ENCODE data around the gene BRD3.
A peak's percentile ranks its signal among the peaks of the same experiment; 100 is the strongest.
"Not testable (repeated sequence)": the region's sequence is repeated elsewhere in the genome, so short reads cannot be mapped to it uniquely, and the experiment has no call there.

BRD3 gene

DNA sequence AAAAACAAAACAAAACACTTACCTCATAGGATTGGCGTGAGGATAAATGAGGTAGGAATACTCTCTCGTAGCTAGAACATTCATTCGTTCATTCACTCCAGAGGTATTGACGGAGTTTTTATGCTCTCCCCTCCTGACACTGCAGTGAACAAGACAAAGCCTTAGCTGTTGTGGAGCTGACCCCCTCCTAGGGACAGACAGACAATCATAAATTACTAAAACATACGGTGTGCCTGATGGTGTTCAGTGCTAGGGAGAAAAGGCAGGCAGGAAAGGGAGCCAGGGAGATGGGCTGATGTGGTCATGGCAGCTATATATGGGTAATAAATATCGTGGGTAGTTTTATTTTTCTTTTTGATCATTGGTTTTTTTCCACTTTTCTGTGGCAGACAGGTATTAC lies 5.7 kb upstream of the BRD3 start:
- no peak for DNase-seq (ENCODE audit: low read depth)
- TF ChIP-seq, protein P1, sequence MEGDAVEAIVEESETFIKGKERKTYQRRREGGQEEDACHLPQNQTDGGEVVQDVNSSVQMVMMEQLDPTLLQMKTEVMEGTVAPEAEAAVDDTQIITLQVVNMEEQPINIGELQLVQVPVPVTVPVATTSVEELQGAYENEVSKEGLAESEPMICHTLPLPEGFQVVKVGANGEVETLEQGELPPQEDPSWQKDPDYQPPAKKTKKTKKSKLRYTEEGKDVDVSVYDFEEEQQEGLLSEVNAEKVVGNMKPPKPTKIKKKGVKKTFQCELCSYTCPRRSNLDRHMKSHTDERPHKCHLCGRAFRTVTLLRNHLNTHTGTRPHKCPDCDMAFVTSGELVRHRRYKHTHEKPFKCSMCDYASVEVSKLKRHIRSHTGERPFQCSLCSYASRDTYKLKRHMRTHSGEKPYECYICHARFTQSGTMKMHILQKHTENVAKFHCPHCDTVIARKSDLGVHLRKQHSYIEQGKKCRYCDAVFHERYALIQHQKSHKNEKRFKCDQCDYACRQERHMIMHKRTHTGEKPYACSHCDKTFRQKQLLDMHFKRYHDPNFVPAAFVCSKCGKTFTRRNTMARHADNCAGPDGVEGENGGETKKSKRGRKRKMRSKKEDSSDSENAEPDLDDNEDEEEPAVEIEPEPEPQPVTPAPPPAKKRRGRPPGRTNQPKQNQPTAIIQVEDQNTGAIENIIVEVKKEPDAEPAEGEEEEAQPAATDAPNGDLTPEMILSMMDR (IDR thresholded peaks at IDR 0.05; ENCODE audit: low read length, missing control alignments), result no peak
- no peak overlapping the region for H3K4me3 ChIP-seq (replicated peaks; ENCODE audit: low read depth, low read length)

DNA sequence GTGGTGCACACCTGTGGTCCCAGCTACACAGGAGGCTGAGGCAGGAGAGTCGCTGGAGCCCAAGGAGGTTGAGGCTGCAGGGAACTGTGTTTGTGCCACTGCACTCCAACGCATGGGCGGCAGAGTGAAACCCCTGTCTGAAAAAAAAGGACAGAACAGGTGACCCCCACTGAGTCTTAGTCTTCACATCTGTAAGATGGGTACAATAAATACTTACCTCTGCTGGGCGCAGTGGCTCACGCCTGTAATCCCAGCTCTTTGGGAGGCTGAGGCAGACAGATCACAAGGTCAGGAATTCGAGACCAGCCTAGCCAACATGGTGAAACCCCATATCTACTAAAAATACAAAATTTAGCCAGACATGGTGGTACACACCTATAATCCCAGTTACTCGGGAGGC lies 4.9 kb upstream of the BRD3 start:
- not testable (repeated sequence) for DNase-seq (ENCODE audit: low read depth); H3K4me3 ChIP-seq (replicated peaks; ENCODE audit: low read depth, low read length)

DNA sequence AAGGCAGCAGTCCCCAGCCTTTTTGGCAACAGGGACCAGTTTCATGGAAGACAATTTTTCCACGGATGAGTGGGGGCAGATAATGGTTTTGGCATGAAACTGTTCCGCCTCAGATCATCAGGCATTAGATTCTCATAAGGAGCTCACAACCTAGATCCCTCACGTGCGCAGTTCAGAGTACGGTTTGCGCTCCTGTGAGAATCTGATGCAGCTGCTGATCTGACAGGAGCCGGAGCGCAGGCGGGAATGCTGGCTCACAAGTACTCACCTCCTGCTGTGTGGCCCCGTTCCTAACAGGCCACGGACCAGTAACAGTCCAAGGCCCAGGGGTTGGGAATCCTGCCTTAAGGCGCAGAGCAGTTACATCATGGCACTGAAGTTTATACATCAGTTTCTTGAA lies 3.3 kb upstream of the BRD3 start:
- H3K4me3 ChIP-seq (replicated peaks; ENCODE audit: low read depth, low read length), result no peak overlapping the region
- no peak for DNase-seq (ENCODE audit: low read depth)
- TF ChIP-seq, protein P1 (IDR thresholded peaks at IDR 0.05; ENCODE audit: low read length, missing control alignments), result no peak

DNA sequence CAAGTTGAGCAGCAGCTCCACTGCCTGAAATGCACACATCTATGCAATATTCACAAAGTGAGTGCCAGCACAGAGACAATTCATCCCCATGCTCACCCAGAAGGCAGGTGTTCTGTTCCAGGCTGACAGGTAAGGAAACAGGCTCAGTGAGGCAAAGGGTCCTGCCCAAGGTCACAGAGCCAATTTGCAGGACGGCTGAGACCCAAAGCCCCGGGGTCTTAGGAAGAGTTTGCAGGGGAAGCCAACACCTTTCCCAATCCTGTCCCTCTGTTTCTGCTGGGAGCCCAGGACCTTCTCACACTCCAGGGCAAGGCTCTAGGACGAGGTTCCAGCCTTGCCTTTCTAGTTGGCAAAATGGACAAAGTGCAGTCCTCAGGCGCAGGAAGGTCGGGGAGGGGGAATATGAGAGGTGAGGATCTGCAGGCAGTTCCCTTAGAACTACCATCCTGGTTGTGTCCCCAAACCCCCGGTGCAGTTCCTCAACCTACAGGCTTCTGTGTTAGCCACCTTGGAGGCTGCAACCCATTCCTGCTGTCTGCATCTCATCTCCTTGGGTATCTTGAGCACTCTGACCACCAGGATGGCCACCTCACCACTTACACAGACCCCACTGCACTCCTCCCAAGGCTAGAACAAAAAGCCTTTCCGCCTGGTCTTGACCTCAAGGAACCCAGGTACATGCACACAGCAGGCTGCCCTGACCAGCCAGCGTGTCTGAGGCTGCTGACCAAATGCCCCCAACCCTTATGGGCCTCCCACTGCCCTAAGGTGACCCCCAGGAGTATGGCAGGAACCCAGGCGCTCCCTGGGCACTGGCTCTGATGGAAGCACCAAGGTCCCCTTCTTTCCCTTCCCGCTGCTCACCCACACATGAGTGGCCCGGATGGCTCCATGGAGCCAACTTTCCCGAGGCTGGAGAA lies 1.9 kb upstream of the BRD3 start:
- no peak overlapping the region for H3K4me3 ChIP-seq (replicated peaks; ENCODE audit: low read depth, low read length)
- no peak for DNase-seq (ENCODE audit: low read depth)
- TF ChIP-seq, protein P1 (IDR thresholded peaks at IDR 0.05; ENCODE audit: low read length, missing control alignments), result no peak

DNA sequence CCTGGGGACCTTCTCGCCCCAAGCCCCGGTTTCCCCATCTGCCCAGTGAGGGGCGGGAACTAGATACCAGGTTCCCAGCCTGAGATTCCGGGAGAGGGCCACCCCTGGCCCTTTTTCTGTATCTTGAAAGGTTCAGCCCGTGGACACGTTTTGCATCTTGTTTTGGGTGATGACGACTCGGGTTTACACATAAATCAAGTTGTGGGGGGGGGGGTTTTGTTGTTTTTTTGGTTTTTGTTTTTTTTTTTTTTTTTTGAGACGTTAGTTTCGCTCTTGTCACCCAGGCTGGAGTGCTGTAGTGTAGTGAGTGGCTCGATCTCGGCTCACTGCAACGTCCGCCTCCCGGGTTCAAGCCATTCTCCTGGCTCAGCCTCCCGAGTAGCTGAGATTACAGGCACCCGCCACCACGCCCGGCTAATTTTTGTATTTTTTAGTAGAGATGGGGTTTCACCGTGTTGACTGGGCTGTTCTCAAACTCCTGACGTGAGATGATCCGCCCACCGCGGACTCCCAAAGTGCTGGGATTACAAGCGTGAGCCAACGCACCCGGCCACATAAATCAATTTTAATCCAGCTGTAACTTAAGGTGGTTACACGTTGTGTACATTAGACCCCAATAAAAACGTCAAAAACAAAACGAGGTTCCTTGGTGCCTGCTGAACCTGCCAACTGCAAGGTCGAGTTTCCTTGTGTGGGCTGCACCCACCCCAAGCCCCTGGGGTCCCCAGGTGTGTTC lies 1.1 kb upstream of the BRD3 start:
- peak; percentile 32 for DNase-seq (ENCODE audit: low read depth)
- TF ChIP-seq, protein P1 (IDR thresholded peaks at IDR 0.05; ENCODE audit: low read length, missing control alignments), result no peak
- peak overlapping the region; percentile 70 for H3K4me3 ChIP-seq (replicated peaks; ENCODE audit: low read depth, low read length)

DNA sequence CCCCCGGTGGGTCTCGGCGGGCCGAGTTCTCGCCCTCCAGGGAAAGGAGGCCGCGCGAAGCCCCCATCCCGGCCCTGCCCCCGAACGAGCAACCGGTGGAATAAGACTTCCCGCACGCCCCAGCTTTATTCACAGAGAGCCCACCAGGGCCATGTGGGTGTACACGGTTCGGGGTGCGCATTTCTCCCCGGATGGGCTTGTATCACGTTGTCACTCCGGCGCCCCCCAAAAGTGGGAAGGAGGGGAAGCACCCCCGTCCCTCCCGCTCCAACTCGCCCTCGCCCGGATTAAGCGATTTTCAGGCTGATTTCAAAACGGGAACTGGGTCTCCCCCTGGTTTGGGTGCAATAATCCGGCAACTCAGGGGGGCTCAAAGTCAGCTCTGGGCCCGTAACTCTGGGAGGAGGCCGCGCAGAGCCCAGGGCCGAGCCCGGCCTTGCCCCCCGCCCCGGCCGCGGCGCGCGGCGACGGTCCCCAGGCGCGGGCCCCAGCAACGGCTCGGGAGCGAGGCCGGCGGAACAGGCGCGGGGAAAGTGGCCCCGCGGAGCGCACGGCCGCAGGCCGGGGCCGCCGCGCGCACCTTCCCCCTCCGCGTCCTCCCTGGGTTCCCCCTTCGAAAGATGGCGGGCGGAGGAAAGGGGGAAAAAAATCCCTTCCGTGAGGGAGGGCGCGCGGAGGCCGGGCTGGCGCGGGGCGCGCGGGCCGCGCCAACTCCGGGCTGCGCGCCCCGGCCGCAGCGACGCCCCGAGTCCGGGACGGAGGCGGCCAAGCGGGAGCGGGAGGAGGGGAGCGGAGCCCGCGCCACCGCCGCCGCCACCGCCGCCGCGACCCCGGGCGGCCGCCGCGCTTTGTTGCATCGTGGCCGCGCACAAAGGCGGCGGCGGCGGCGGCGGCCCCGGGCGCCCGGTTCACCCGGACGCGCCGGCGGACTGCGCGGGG lies 644 bp downstream of the BRD3 start:
- TF ChIP-seq, protein P1 (IDR thresholded peaks at IDR 0.05; ENCODE audit: low read length, missing control alignments), result no peak
- peak; percentile 31 for DNase-seq (ENCODE audit: low read depth)
- H3K4me3 ChIP-seq (replicated peaks; ENCODE audit: low read depth, low read length), result peak overlapping the region; percentile 81
